GM13977 (cell line): ENCODE measurements around the gene SRSF3.

Source experiments
- DNase-seq: peaks from one replicate; pipeline ENCODE4 v3.0.0; 2012; ENCODE audit warnings: low spot score
- in situ Hi-C: fragments of 300-500 bp; cut with MboI; formaldehyde crosslinking; loops from one replicate; pipeline ENCODE4 v1.12.0; 2022; ENCODE audit warnings: low sequenced_read_pairs, low pct_unique_long_range_greater_than_20kb, mixed read lengths, inconsistent platforms; ENCODE audit not compliant: unreplicated experiment
- TF ChIP-seq, protein P1 (sequence below): IDR thresholded peaks from 2 replicates; pipeline ENCODE4 v1.5.1; 2012; ENCODE audit warnings: mild to moderate bottlenecking, control low read depth; ENCODE audit not compliant: insufficient read depth; ENCODE audit errors: extremely low read depth, missing control alignments

SRSF3 gene

GRCh38 chr6:36636687-36637418, 42.7 kb downstream of the SRSF3 start:
- no peak for DNase-seq
- in situ Hi-C loops, result no loop called here
- TF ChIP-seq, protein P1, sequence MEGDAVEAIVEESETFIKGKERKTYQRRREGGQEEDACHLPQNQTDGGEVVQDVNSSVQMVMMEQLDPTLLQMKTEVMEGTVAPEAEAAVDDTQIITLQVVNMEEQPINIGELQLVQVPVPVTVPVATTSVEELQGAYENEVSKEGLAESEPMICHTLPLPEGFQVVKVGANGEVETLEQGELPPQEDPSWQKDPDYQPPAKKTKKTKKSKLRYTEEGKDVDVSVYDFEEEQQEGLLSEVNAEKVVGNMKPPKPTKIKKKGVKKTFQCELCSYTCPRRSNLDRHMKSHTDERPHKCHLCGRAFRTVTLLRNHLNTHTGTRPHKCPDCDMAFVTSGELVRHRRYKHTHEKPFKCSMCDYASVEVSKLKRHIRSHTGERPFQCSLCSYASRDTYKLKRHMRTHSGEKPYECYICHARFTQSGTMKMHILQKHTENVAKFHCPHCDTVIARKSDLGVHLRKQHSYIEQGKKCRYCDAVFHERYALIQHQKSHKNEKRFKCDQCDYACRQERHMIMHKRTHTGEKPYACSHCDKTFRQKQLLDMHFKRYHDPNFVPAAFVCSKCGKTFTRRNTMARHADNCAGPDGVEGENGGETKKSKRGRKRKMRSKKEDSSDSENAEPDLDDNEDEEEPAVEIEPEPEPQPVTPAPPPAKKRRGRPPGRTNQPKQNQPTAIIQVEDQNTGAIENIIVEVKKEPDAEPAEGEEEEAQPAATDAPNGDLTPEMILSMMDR, result no peak

GRCh38 chr6:36638579-36638978, 44.4 kb downstream of the SRSF3 start:
- no peak for DNase-seq
- in situ Hi-C loops, result no loop called here
- TF ChIP-seq, protein P1, result no peak

- no peak for DNase-seq
- in situ Hi-C loops, result no loop called here
- TF ChIP-seq, protein P1, result no peak
Measured at GRCh38 chr6:36639171-36639808, 45.1 kb downstream of the SRSF3 start.

DNA sequence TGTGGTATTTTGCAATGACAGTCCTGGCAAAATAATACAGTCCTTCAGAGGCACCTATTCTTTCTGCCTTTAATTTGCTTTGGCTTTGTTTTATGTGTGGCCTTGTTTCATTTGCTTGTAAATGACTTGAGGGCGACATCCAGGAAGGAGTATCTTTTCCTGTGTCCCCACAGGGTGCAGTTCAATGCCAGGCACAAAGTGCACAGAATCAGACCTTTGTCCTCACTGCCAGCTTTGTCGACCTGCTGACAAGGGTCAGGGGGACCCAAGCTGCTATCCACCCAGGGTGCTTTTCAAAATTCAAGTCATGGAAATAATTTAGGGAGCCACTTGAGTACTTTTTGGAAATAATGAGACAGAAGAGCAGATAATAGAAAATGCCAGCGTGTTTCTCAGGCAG, 47.4 kb downstream of the SRSF3 start:
- DNase-seq, result no peak
- TF ChIP-seq, protein P1, result no peak
- in situ Hi-C loops, result no loop called here

- no peak for DNase-seq
- TF ChIP-seq, protein P1, result no peak
- in situ Hi-C loops, result no loop called here
Measured at GRCh38 chr6:36642913-36643817, 49.0 kb downstream of the SRSF3 start.

GRCh38 chr6:36643977-36644376, 49.8 kb downstream of the SRSF3 start:
- in situ Hi-C loops, result no loop called here
- DNase-seq, result no peak
- TF ChIP-seq, protein P1, result no peak
